Kidney glomerular epithelial cell (primary cell): ENCODE data around the gene SHC4.

Experiments
- DNase-seq: peaks from one replicate; lab custom pipeline; 2025; lab: John Stamatoyannopoulos, UW

SHC4 gene

GRCh38 chr15:48850648-48851047 is 113.1 kb downstream of the SHC4 start:
- no peak for DNase-seq

- no peak for DNase-seq
These were observed 118.6 kb downstream of the SHC4 start for GRCh38 chr15:48845123-48845522.

- DNase-seq = no peak
These were observed 121.2 kb downstream of the SHC4 start for GRCh38 chr15:48842501-48842900.

- no peak for DNase-seq
These were observed 129.0 kb downstream of the SHC4 start for GRCh38 chr15:48834756-48835155.

GRCh38 chr15:48833526-48834239 is 130.0 kb downstream of the SHC4 start:
- no peak for DNase-seq

- no peak for DNase-seq
These were observed 131.1 kb downstream of the SHC4 start for GRCh38 chr15:48832648-48833047.

- no peak for DNase-seq
These were observed 134.8 kb downstream of the SHC4 start for GRCh38 chr15:48828906-48829305.

- DNase-seq = no peak
These were observed 135.2 kb downstream of the SHC4 start for GRCh38 chr15:48828471-48828870.

GRCh38 chr15:48825075-48825474 is 138.6 kb downstream of the SHC4 start:
- DNase-seq = no peak

GRCh38 chr15:48823706-48824105 is 140.0 kb downstream of the SHC4 start:
- DNase-seq = no peak

GRCh38 chr15:48823237-48823636 is 140.5 kb downstream of the SHC4 start:
- DNase-seq = peak; percentile 3

GRCh38 chr15:48814286-48814685 is 149.4 kb downstream of the SHC4 start:
- DNase-seq = no peak

GRCh38 chr15:48811325-48811958 is 152.3 kb downstream of the SHC4 start:
- peak; percentile 43 for DNase-seq

GRCh38 chr15:48810414-48811324 is 153.1 kb downstream of the SHC4 start, which contains the start of gene CEP152:
CEP152 (minus strand) TSS chr15:48811069; CDS start chr15:48805649, 5,420 bp downstream.
- DNase-seq = peak; percentile 98

GRCh38 chr15:48806151-48806550 is 157.6 kb downstream of the SHC4 start:
- no peak for DNase-seq

GRCh38 chr15:48805591-48805990 is 158.1 kb downstream of the SHC4 start:
- no peak for DNase-seq

- DNase-seq = no peak
These were observed 159.8 kb downstream of the SHC4 start for GRCh38 chr15:48803877-48804276.

GRCh38 chr15:48802867-48803266 is 160.9 kb downstream of the SHC4 start:
- DNase-seq = peak; percentile 99

- no peak for DNase-seq
These were observed 161.5 kb downstream of the SHC4 start for GRCh38 chr15:48802257-48802656.

- peak; percentile 13 for DNase-seq
These were observed 162.8 kb downstream of the SHC4 start for GRCh38 chr15:48800811-48801455.

- DNase-seq = no peak
These were observed 163.5 kb downstream of the SHC4 start for GRCh38 chr15:48800245-48800644.

- DNase-seq = no peak
These were observed 165.4 kb downstream of the SHC4 start for GRCh38 chr15:48798319-48798718.
